Activated T-helper 1 cell treated with anti-CD3 and anti-CD28 coated beads, Interleukin-12 subunit alpha, Interleukin-12 subunit beta, Interleukin-2, Interleukin-4 antibody, amounts not matched to agents 30 ng/mL and 10 ng/mL and 1 ng/mL, durations not matched to agents 14 hours and 24 hours and 36 hours (primary cell): Measurements from ENCODE around the gene FCHO1. TPM values are rescaled to one million over a fixed set of nuclear protein-coding genes. Genes with fewer than 3 reads are reported as not detected.
"Not testable (repeated sequence)": the region's sequence is repeated elsewhere in the genome, so short reads cannot be mapped to it uniquely, and the experiment has no call there.

Source experiments
- DNase-seq: peaks from one replicate; pipeline ENCODE4 v3.0.0; 2021; ENCODE audit warnings: low spot score
- H3K27ac Mint-ChIP-seq: one replicate; pipeline ENCODE4 v1.8.0; 2021; ENCODE audit warnings: mild to moderate bottlenecking, mixed read lengths
- H3K27me3 Mint-ChIP-seq: one replicate; pipeline ENCODE4 v1.8.0; 2022; ENCODE audit warnings: mild to moderate bottlenecking, moderate library complexity, mixed read lengths; ENCODE audit not compliant: insufficient read depth
- H3K36me3 Mint-ChIP-seq: one replicate; pipeline ENCODE4 v1.8.0; 2021; ENCODE audit warnings: low read depth, mixed read lengths
- H3K4me1 Mint-ChIP-seq: one replicate; pipeline ENCODE4 v1.8.0; 2021; ENCODE audit warnings: low read depth, mixed read lengths
- H3K4me3 Mint-ChIP-seq: one replicate; pipeline ENCODE4 v1.8.0; 2021; ENCODE audit warnings: mild to moderate bottlenecking, moderate library complexity, mixed read lengths
- H3K9me3 Mint-ChIP-seq: one replicate; pipeline ENCODE4 v1.8.0; 2021; ENCODE audit warnings: mixed read lengths
- intact Hi-C: fragments of 100-400 bp; cut with micrococcal nuclease; formaldehyde crosslinking; loops from one replicate; pipeline ENCODE4 v1.15.1; 2024
- total RNA-seq: library from RNA; stranded (reverse); gene quantifications from 2 replicates; pipeline ENCODE4 v1.2.3, GENCODE V29; 2022

The FCHO1 gene
- total RNA-seq, 1 donor from 2014 or later, result 93.6 TPM

- Mint-ChIP-seq H3K27ac (no peak overlapping the region), H3K4me3 (no peak overlapping the region), H3K27me3 (peaks cover 17% of the 10 kb centered on the region), H3K36me3 (no peaks in the 10 kb centered on the region), H3K4me1 (peaks cover 34% of the 10 kb centered on the region), H3K9me3 (no peaks in the 10 kb centered on the region)
- no peak for DNase-seq
- intact Hi-C loops, result loop anchor here (5.0 kb wide), 1 partner anchor 61 kb away; the partner anchor contains the start of gene RPL18A
Observed at GRCh38 chr19:17796013-17796837, 44.9 kb downstream of the FCHO1 start.

- Mint-ChIP-seq H3K27me3 (peaks cover 17% of the 10 kb centered on the region), H3K9me3 (no peaks in the 10 kb centered on the region), H3K27ac (no peak overlapping the region), H3K4me1 (peaks cover 27% of the 10 kb centered on the region), H3K36me3 (no peaks in the 10 kb centered on the region), H3K4me3 (no peak overlapping the region)
- intact Hi-C loops, result loop anchor here (5.0 kb wide), 1 partner anchor 60 kb away; the partner anchor contains the start of gene RPL18A
- DNase-seq, result no peak
Observed at GRCh38 chr19:17796838-17797423, 45.7 kb downstream of the FCHO1 start.

- Mint-ChIP-seq H3K27ac (peak overlapping the region; percentile 6), H3K36me3 (no peaks in the 10 kb centered on the region), H3K4me3 (no peak overlapping the region), H3K4me1 (peaks cover 31% of the 10 kb centered on the region), H3K9me3 (no peaks in the 10 kb centered on the region), H3K27me3 (peaks cover 17% of the 10 kb centered on the region)
- no peak for DNase-seq
- intact Hi-C loops, result loop anchor here (5.0 kb wide), 1 partner anchor 60 kb away; the partner anchor contains the start of gene RPL18A
Observed at GRCh38 chr19:17797424-17798201, 46.3 kb downstream of the FCHO1 start.

- H3K27ac Mint-ChIP-seq, H3K36me3 Mint-ChIP-seq, H3K9me3 Mint-ChIP-seq, DNase-seq, H3K4me3 Mint-ChIP-seq: not testable (repeated sequence)
- intact Hi-C loops, result loop anchor here (5.0 kb wide), 1 partner anchor 59 kb away; the partner anchor contains the start of gene RPL18A
- peaks cover 34% of the 10 kb centered on the region for H3K4me1 Mint-ChIP-seq
- H3K27me3 Mint-ChIP-seq, result peaks cover 17% of the 10 kb centered on the region
Observed at GRCh38 chr19:17798599-17798998, 47.3 kb downstream of the FCHO1 start.

DNA sequence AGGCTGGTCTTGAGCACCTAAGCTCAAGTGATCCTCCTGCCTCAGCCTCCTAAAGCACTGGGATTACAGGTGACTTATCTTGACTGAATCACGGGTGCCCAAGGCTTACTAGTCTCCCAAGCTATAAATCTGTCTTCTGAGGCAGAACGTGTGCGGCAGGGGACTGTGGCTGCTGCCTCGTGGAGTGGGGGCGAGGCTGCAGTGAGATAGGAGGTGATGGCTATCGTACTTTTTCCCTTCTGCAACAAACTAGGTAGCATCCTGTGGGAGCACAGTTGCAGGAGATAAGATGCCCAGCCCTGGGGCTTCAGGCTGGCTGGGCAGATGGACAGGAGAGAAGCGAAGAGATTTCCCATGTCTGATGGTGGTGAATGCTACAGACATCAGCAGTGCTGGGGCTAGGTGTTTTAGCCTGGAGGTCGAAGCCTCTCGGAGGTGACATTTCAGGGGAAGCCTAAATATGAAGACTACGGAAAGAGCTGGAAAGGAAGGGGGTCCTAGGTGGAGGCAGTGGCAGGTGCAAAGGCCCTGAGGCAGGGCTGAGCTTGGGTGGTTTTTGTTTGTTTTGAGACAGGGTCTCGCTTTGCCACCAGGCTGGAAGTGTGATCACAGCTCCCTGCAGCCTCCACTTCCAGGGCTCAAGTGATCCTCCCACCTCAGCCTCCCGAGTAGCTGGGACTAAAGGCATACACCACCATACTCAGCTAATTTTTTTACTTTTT, 51.0 kb downstream of the FCHO1 start:
- no peaks in the 10 kb centered on the region for H3K36me3 Mint-ChIP-seq
- H3K4me1 Mint-ChIP-seq, result peaks cover 34% of the 10 kb centered on the region
- H3K9me3 Mint-ChIP-seq, result no peaks in the 10 kb centered on the region
- intact Hi-C loops, result no loop called here
- no peak for DNase-seq
- peaks cover 3% of the 10 kb centered on the region for H3K27me3 Mint-ChIP-seq
- H3K27ac Mint-ChIP-seq, result no peak overlapping the region
- no peak overlapping the region for H3K4me3 Mint-ChIP-seq

DNA sequence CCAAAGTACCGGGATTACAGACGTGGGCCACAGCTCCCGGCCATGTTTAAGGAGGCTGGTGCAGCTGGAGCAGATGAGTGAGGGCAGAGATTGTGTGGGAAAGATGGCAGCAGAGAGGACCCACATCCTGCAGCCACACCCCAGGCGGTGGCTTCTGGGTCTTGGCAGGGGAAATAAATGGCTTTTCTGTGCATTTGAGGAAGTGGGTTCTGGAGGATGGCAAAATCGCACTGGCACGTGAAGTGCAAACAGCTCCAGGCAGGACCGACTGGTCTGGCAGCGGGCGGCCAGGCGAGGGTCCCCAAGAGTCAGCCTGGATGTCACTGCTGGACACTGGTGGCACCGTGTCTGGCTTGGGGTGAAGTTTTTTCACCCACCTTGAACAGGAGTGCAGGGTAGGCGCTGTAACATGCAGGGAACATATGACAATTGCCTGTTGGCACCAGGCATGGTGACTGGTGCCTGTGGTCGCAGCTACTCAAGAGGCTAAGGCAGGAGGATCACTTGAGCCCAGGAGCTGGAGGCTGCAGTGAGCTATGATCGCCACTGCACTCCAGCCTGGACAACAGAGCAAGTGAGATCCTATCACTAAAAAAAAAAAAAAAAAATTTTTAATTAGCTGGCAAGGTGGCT, 52.1 kb downstream of the FCHO1 start:
- Mint-ChIP-seq H3K4me3 (peak overlapping the region; percentile 19), H3K27ac (no peak overlapping the region), H3K9me3 (no peaks in the 10 kb centered on the region), H3K4me1 (peaks cover 29% of the 10 kb centered on the region), H3K36me3 (no peaks in the 10 kb centered on the region), H3K27me3 (peaks cover 6% of the 10 kb centered on the region)
- peak; percentile 9 for DNase-seq
- intact Hi-C loops, result no loop called here

GRCh38 chr19:17805427-17805826, 54.1 kb downstream of the FCHO1 start:
- Mint-ChIP-seq H3K9me3 (no peaks in the 10 kb centered on the region), H3K27me3 (peaks cover 10% of the 10 kb centered on the region), H3K4me3 (no peak overlapping the region), H3K36me3 (no peaks in the 10 kb centered on the region), H3K27ac (no peak overlapping the region), H3K4me1 (peaks cover 29% of the 10 kb centered on the region)
- no peak for DNase-seq
- intact Hi-C loops, result no loop called here

DNA sequence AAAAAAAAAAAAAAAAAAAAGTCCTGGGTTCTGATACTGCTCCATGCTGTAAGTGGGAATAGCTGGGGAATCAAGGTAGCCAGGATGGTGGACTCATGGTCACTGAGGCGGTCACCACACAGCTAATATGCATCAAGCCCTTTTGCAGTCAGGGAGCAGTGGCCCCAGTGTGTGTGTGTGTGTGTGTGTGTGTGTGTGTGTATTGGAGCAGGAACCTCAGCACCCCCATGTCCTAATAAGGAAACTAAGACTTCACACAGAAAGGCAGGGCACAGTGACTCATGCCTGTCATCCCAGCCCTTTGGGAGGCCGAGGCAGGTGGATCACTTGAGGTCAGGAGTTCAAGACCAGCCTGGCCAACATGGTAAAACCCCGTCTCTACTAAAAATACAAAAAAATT, 55.7 kb downstream of the FCHO1 start:
- Mint-ChIP-seq H3K36me3 (no peaks in the 10 kb centered on the region), H3K4me1 (peaks cover 29% of the 10 kb centered on the region), H3K4me3 (no peak overlapping the region), H3K27ac (no peak overlapping the region), H3K9me3 (no peaks in the 10 kb centered on the region), H3K27me3 (peaks cover 10% of the 10 kb centered on the region)
- intact Hi-C loops, result no loop called here
- DNase-seq, result no peak

DNA sequence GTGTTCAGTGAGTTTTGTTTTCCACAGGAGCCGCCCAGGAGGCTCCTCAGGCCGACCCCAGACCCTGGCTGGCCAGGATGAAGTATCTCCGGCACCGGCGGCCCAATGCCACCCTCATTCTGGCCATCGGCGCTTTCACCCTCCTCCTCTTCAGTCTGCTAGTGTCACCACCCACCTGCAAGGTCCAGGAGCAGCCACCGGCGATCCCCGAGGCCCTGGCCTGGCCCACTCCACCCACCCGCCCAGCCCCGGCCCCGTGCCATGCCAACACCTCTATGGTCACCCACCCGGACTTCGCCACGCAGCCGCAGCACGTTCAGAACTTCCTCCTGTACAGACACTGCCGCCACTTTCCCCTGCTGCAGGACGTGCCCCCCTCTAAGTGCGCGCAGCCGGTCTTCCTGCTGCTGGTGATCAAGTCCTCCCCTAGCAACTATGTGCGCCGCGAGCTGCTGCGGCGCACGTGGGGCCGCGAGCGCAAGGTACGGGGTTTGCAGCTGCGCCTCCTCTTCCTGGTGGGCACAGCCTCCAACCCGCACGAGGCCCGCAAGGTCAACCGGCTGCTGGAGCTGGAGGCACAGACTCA, 56.5 kb downstream of the FCHO1 start:
- Mint-ChIP-seq H3K9me3 (no peaks in the 10 kb centered on the region), H3K36me3 (no peaks in the 10 kb centered on the region), H3K4me1 (peaks cover 23% of the 10 kb centered on the region), H3K27ac (no peak overlapping the region), H3K27me3 (peaks cover 10% of the 10 kb centered on the region), H3K4me3 (no peak overlapping the region)
- intact Hi-C loops, result no loop called here
- no peak for DNase-seq

DNA sequence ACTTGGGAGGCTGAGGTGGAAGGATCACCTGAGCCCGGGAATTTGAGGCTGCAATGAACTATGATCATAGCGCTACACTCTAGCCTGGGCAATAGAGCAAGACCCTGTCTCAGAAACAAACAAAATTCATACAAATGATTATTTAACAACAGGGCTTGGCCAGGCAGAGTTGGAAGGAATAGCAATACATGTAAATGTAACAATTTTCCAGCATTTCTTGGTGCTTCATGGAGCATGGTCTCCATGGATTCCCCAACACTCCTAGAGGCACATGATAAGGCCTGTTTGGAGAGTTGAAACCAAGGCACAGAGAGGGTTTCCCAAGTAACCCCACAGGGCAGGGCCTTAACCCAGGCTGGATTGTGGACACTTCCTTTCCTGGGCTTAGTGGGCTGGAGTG, 59.8 kb downstream of the FCHO1 start:
- intact Hi-C loops, result no loop called here
- Mint-ChIP-seq H3K27me3 (peaks cover 6% of the 10 kb centered on the region), H3K27ac (no peak overlapping the region), H3K36me3 (peaks cover under 1% of the 10 kb centered on the region), H3K9me3 (no peaks in the 10 kb centered on the region), H3K4me3 (no peak overlapping the region), H3K4me1 (peaks cover 5% of the 10 kb centered on the region)
- DNase-seq, result no peak

DNA sequence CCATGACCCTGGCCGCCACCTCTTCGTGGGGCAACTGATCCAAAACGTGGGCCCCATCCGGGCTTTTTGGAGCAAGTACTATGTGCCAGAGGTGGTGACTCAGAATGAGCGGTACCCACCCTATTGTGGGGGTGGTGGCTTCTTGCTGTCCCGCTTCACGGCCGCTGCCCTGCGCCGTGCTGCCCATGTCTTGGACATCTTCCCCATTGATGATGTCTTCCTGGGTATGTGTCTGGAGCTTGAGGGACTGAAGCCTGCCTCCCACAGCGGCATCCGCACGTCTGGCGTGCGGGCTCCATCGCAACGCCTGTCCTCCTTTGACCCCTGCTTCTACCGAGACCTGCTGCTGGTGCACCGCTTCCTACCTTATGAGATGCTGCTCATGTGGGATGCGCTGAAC, 60.4 kb downstream of the FCHO1 start:
- peaks cover 5% of the 10 kb centered on the region for H3K4me1 Mint-ChIP-seq
- H3K36me3 Mint-ChIP-seq, result peaks cover 5% of the 10 kb centered on the region
- H3K27me3 Mint-ChIP-seq, result peaks cover 6% of the 10 kb centered on the region
- intact Hi-C loops, result no loop called here
- H3K27ac Mint-ChIP-seq, result no peak overlapping the region
- no peak overlapping the region for H3K4me3 Mint-ChIP-seq
- H3K9me3 Mint-ChIP-seq, result no peaks in the 10 kb centered on the region
- no peak for DNase-seq

DNA sequence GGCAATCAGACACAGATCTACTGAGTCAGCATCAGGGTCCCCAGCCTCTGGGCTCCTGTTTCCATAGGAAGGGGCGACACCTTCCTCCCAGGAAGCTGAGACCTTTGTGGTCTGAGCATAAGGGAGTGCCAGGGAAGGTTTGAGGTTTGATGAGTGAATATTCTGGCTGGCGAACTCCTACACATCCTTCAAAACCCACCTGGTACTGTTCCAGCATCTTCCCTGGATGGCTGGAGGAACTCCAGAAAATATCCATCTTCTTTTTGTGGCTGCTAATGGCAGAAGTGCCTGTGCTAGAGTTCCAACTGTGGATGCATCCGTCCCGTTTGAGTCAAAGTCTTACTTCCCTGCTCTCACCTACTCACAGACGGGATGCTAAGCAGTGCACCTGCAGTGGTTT, 60.8 kb downstream of the FCHO1 start:
- Mint-ChIP-seq H3K4me3 (no peak overlapping the region), H3K36me3 (peaks cover 5% of the 10 kb centered on the region), H3K27me3 (peaks cover 6% of the 10 kb centered on the region), H3K27ac (no peak overlapping the region), H3K4me1 (peaks cover 4% of the 10 kb centered on the region), H3K9me3 (no peaks in the 10 kb centered on the region)
- no peak for DNase-seq
- intact Hi-C loops, result no loop called here
